ENCODE measurements around the gene HYCC1.

Gene HYCC1

DNA sequence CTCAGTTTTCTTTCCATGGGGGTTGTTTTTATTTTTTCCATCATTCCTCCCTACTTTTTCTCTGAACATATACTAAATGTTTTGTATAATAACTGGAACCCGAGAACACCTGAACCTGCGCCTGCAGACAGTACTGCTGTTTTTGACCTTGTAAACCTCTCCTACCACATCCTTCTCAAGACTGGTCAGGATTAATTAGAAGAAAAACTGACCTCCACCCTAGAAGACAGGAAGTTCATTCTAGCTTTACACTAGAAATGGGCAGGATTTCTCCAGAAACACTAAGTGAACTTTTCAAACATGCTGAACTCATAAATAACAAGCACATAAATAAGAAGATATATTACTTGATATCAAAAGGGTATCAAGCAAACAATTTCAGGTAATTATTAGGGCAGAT is 751 bp upstream of the HYCC1 start:
- TF ChIP-seq, protein P1, sequence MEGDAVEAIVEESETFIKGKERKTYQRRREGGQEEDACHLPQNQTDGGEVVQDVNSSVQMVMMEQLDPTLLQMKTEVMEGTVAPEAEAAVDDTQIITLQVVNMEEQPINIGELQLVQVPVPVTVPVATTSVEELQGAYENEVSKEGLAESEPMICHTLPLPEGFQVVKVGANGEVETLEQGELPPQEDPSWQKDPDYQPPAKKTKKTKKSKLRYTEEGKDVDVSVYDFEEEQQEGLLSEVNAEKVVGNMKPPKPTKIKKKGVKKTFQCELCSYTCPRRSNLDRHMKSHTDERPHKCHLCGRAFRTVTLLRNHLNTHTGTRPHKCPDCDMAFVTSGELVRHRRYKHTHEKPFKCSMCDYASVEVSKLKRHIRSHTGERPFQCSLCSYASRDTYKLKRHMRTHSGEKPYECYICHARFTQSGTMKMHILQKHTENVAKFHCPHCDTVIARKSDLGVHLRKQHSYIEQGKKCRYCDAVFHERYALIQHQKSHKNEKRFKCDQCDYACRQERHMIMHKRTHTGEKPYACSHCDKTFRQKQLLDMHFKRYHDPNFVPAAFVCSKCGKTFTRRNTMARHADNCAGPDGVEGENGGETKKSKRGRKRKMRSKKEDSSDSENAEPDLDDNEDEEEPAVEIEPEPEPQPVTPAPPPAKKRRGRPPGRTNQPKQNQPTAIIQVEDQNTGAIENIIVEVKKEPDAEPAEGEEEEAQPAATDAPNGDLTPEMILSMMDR (conservative IDR thresholded peaks at IDR 0.05; ENCODE audit: control insufficient read depth, insufficient read depth, low read depth, low read length), result no peak
- no peak overlapping the region for H3K4me3 ChIP-seq (ENCODE audit: control insufficient read depth, low read depth, low read length)
- DNase-seq (ENCODE audit: low read depth), result no peak

DNA sequence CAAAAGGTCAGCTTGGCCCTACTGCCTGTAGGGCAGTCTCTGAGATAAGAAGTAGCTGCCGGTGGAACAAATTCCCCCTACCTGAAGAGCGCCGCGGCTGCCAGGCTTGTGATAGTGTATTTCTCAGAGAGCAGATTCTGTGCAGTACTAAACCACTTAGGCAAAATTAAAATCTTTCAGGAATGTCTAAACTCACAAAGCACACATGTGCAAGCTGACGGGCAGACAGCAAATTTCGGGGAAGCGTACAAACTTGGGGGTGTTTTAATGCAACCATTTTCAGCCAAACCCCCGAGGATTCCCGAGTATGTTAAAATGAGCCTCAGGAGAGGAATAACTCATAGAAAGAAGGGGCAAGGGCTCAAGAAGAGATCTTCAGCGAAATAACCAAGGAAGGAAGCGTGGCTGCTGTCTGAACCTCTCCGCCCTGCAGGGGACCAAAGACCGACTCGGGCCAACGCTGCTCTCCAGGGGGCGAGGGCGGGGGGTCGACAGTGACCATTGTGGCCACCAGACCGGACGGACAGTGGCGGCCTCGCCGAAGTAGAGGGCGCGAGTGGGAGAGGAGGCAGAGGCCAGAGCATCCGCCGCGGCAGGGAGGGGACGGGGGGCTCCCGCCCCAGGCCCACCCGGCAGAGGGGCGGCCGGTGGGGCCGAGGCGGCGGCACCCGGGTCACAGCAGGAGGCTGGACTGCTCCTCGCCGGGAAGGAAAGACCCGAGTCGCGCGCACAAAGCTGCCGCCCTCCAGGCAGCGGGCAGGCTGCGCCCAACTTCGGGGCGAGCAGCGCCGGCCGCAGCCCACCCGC is 819 bp downstream of the HYCC1 start:
- TF ChIP-seq, protein P1 (conservative IDR thresholded peaks at IDR 0.05; ENCODE audit: control insufficient read depth, insufficient read depth, low read depth, low read length), result no peak
- no peak for DNase-seq (ENCODE audit: low read depth)
- peak overlapping the region; percentile 75 for H3K4me3 ChIP-seq (ENCODE audit: control insufficient read depth, low read depth, low read length)

DNA sequence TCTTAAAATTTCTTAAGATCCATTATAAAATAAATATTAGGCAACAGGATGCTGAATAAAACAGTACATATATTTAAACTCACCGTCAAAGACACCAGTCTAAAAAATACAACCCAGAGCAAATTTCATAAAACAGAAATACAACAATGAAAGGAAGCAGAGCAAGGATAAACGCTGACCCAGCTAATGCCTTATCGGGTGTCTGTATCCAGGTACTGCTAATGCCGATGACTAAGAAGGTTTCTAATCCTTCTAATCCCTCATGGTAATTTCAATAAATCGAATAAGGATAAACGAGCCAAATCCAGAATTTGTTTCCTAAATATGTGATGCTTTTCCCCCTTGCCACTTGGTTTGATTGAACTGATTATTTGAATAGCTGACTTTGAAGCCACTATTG is 1.7 kb downstream of the HYCC1 start:
- DNase-seq (ENCODE audit: low read depth), result no peak
- peak overlapping the region; percentile 75 for H3K4me3 ChIP-seq (ENCODE audit: control insufficient read depth, low read depth, low read length)
- TF ChIP-seq, protein P1 (conservative IDR thresholded peaks at IDR 0.05; ENCODE audit: control insufficient read depth, insufficient read depth, low read depth, low read length), result no peak

DNA sequence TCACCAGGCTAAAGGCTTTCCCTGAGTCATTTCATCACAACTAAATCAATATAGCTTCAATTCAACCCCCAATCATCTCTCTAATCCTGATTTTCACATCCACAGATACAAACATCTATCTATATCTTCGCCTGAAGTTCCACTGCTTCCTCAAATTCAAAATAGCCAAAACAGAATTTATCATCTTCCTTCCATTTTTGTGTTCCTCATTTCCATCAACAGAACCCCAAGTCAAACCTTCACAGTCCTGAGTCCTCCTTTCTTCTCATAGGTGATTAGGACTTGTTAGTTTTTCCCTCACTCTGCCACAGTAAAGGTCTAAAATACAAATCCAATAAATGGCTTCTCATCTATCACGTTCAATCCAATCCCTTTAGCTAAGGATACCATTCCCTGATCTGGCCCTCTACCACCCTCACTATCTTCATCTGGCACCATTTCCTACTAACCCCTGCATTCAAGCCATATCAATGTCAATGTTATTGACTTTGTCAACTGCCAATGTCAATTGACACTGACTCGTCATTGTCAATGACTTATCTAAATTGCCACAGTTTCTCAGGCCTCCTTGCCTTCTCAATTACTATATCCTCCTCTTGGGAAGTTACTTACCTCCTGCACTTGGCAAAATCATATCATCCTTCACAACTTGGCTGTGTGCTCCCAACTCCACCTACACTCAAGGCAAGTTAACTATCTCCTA is 2.6 kb downstream of the HYCC1 start:
- DNase-seq (ENCODE audit: low read depth), result no peak
- H3K4me3 ChIP-seq (ENCODE audit: control insufficient read depth, low read depth, low read length), result peak overlapping the region; percentile 75
- TF ChIP-seq, protein P1 (conservative IDR thresholded peaks at IDR 0.05; ENCODE audit: control insufficient read depth, insufficient read depth, low read depth, low read length), result no peak

- TF ChIP-seq, protein P1 (conservative IDR thresholded peaks at IDR 0.05; ENCODE audit: control insufficient read depth, insufficient read depth, low read depth, low read length), result no peak
- no peak overlapping the region for H3K4me3 ChIP-seq (ENCODE audit: control insufficient read depth, low read depth, low read length)
- no peak for DNase-seq (ENCODE audit: low read depth)
Measured at GRCh38 chr7:23009303-23009702, 4.6 kb downstream of the HYCC1 start.

- TF ChIP-seq, protein P1 (conservative IDR thresholded peaks at IDR 0.05; ENCODE audit: control insufficient read depth, insufficient read depth, low read depth, low read length), result no peak
- DNase-seq (ENCODE audit: low read depth), result peak; percentile 26
- no peak overlapping the region for H3K4me3 ChIP-seq (ENCODE audit: control insufficient read depth, low read depth, low read length)
Measured at GRCh38 chr7:23004247-23004520, 9.7 kb downstream of the HYCC1 start.
